NCI-H2196 (cell line): ENCODE measurements around the gene ALS2.
"Not testable (repeated sequence)": the region's sequence is repeated elsewhere in the genome, so short reads cannot be mapped to it uniquely, and the experiment has no call there.

Experiments used
- DNase-seq: peaks from one replicate; lab custom pipeline; 2025; ENCODE audit not compliant: unreplicated experiment; lab: John Stamatoyannopoulos, UW

The ALS2 gene

GRCh38 chr2:201794294-201794693, 13.6 kb upstream of the ALS2 start:
- DNase-seq = no peak

GRCh38 chr2:201793631-201794030, 12.9 kb upstream of the ALS2 start:
- DNase-seq = no peak

- DNase-seq = no peak
Observed at GRCh38 chr2:201790989-201791388, 10.3 kb upstream of the ALS2 start.

- no peak for DNase-seq
Observed at GRCh38 chr2:201790291-201790690, 9.6 kb upstream of the ALS2 start.

- DNase-seq = no peak
Observed at GRCh38 chr2:201789395-201789794, 8.7 kb upstream of the ALS2 start.

DNA sequence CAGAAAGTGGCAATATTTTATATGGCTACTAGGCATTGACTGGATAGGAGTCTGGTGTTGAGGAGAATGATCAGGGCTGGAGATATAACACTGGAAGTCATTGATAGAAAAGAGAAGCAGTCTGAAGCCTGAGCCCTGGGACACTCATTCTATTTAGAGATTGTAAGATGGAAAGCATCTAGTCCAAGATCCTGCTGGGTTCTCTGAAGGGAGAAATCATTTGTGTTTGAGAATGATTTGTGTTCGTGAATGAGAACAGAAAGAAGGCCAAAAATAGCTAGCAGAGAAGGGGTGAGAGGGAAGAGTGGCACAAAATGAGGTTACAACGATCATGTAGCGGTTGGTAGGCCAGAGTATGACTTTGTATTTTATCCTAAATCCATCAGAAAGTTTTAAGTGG, 7.6 kb upstream of the ALS2 start:
- DNase-seq = no peak

GRCh38 chr2:201786471-201786870, 5.7 kb upstream of the ALS2 start:
- DNase-seq = no peak

DNA sequence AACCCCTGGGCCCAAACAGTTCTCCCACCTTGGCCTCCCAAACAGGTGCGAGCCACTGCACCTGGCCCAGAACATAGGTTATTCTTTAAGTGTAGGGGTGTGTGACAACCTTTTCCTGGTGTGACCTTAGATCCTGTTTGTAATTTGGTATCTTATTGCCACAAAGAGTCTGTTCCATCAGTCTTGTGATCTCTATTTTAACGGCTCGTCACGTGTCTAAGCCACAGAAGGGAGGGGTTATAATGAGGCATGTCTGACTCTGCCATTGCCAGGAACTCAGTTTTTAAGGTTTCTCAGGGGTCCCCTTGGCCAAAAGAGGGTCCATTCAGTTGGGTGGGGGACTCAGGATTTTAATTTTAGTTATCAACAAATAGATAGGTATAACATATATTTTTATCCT, 4.4 kb upstream of the ALS2 start:
- no peak for DNase-seq

DNA sequence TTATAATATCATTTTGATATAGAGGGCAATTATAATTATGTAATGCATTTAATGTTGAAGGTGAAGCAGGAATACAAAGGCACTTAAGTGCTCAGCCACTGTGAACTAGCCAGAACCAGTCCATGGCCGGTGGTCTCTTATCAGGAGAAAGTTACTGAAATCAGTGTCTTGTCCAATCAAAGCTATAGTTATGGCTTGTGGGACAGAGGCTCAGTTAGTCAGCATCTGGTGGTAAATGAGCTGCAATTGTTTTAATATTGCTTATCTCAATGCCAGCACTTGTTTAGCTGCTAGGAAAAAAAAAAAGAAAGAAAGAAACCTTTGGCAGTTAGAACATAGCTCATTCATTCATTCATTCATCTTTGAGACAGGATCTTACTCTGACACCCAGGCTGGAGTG, 3.8 kb upstream of the ALS2 start:
- DNase-seq = no peak

DNA sequence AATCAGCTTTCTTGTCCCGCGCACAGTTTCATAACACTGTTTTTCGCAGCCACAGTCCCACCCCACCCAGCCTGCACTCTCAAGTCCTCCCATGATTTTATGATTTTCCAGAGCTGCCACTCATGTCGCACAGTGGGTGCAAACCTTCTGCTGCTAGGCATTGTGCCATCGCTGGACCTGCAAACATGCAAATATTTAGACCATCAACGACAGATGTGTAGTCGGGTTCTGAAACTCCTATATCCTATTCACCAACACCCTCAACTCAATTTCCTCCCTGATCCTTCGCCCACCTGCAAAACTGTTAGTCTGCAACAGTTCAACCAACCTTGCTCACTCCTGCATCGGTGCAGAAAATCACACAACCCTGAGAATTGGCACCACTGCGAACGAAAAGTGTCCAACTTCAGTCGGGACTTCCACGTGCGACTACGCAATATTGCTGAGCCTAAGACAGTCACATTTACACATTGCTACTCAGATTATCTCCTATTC, 871 bp upstream of the ALS2 start:
- DNase-seq = peak; percentile 38

DNA sequence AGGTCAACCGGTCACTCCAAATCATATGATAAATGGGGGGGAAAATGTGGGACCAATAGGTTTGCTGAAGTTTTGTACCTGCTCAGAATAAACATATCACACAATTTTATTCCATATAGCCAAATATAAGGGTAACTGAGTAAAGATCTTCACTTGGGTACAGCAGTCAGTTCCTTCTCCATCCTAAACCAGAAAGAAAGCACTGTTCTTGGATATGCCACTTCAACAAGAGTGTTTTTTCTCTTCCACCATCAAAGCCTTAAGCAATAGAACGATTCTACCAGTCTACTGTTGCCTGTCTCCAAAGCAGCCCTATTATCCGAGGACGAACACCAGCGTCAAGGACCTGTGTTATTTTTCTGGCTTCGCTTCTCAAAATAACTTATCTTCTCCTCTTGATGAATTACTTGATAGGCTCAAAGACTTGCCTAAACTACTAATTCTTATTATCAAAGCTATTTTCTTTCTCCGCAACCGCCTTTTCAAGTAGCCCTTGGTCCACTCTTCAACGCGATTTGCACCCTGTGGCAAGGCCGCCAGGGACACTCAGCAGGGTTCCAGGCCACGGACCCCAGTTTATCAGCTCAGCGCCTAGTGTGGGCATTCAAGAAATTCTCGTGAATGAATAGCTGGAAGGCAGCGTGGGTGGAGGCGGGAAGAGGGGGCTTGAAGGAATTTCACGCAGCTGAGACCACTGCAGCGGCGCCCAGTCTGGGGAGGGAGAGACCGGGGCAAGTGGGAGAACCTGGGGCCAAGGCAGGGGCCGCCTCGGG, 646 bp downstream of the ALS2 start:
- DNase-seq = no peak

DNA sequence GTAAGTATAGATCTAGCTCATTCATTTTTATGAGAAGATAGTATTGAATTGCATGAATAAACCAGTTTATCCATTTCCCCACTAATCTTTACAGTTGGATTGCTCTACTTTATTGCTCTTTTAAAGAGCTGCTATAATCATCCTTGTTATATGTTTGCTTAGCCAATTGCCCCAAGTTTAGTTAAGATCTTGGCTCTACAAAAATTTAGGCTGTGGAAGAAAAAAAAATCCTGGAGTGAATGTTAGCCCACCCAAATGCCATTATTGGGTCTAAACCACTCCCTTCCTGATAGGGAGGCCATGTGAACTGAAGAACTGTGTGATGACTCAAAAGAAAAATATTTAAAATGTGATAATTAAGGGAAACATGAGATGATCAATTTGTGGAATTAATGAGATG, 2.9 kb downstream of the ALS2 start:
- no peak for DNase-seq

- DNase-seq = no peak
Observed at GRCh38 chr2:201777043-201777442, 3.7 kb downstream of the ALS2 start.

- no peak for DNase-seq
Observed at GRCh38 chr2:201775326-201775725, 5.4 kb downstream of the ALS2 start.

GRCh38 chr2:201774546-201774945, 6.2 kb downstream of the ALS2 start:
- no peak for DNase-seq

DNA sequence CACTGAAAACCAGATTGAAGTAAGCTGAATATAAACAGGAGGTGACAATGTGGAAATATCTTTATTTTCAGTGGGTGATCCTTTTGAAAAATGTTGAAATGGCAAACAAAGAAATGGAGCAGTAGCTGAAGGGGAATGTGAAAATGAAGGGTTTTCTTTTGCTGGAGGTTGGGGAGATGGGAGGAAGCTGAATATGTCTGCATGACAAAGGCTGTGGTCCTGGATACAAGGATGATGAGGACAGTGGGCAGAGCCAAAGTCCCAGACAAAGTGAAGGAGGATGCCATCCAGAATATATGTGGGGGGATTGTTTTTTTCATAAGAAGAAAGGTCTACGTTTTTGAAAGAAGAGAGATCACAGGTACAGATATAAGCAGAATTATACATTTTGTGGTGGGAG, 6.7 kb downstream of the ALS2 start:
- DNase-seq = no peak

- DNase-seq = no peak
Observed at GRCh38 chr2:201769666-201770373, 10.9 kb downstream of the ALS2 start.

DNA sequence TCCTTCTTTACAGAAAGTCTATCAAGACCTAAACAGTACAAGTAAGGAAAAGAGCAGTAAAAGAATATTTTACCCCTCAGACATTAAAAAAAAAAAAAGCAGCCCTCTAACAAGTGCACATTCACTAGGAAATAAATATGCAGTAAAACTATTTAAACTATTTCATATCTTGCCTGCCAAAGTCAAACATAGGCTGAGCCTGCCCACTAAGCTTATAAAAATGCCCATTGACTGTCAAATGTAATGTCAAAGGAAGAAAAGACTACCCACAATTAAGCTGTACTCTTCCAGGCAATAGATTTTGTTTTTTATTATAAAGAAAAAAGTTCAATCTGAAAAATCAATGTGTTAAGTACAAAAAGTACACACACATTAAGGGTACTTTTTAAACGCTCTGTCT, 11.8 kb downstream of the ALS2 start:
- DNase-seq = no peak

GRCh38 chr2:201765799-201766198, 14.9 kb downstream of the ALS2 start:
- no peak for DNase-seq

DNA sequence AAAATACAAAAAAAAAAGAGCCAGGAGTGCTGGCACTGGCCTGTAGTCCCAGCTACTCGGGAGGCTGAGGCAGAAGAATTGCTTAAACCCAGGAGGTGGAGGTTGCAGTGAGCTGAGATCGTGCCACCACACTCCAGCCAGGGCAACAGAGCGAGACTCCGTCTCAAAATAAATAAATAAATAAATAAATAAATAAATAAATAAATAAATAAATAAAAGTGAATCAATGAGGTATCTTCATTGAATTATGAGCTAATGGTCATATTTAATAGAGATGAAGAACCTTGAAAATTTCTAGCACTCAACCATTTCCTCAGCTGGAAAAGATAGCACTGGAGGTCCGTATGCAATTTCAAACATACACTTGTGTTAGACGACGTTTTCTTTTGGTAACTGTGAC, 16.3 kb downstream of the ALS2 start:
- DNase-seq = not testable (repeated sequence)

- no peak for DNase-seq
Observed at GRCh38 chr2:201761101-201761500, 19.6 kb downstream of the ALS2 start.

GRCh38 chr2:201759567-201759966, 21.2 kb downstream of the ALS2 start:
- DNase-seq = no peak

- no peak for DNase-seq
Observed at GRCh38 chr2:201758873-201759272, 21.9 kb downstream of the ALS2 start.
